HG02973 (cell line): ENCODE data around the gene BCL7A.
"Not testable (repeated sequence)": the region's sequence is repeated elsewhere in the genome, so short reads cannot be mapped to it uniquely, and the experiment has no call there.

ENCODE experiments used
- ATAC-seq: cut with Tn5 transposase; IDR thresholded peaks from one replicate; pipeline ENCODE4 v1.9.1; 2021; ENCODE audit warnings: moderate library complexity; ENCODE audit not compliant: unreplicated experiment

The BCL7A gene

GRCh38 chr12:122051231-122051876 lies 29.7 kb downstream of the BCL7A start:
- no peak for ATAC-seq

- ATAC-seq = no peak
Measured at GRCh38 chr12:122052285-122052684, 30.6 kb downstream of the BCL7A start.

GRCh38 chr12:122054842-122055520 lies 33.3 kb downstream of the BCL7A start:
- no peak for ATAC-seq

- not testable (repeated sequence) for ATAC-seq
Measured at GRCh38 chr12:122056406-122056805, 34.7 kb downstream of the BCL7A start.

- ATAC-seq = no peak
Measured at GRCh38 chr12:122057007-122057735, 35.5 kb downstream of the BCL7A start.

GRCh38 chr12:122057769-122058168 lies 36.1 kb downstream of the BCL7A start:
- no peak for ATAC-seq

GRCh38 chr12:122058549-122059149 lies 37.0 kb downstream of the BCL7A start:
- ATAC-seq = no peak

- no peak for ATAC-seq
Measured at GRCh38 chr12:122059203-122059960, 37.7 kb downstream of the BCL7A start.

- no peak for ATAC-seq
Measured at GRCh38 chr12:122060081-122060501, 38.4 kb downstream of the BCL7A start.

- no peak for ATAC-seq
Measured at GRCh38 chr12:122061253-122061652, 39.6 kb downstream of the BCL7A start.

- no peak for ATAC-seq
Measured at GRCh38 chr12:122062832-122063693, 41.4 kb downstream of the BCL7A start.

GRCh38 chr12:122063694-122064024 lies 42.0 kb downstream of the BCL7A start:
- no peak for ATAC-seq

- ATAC-seq = no peak
Measured at GRCh38 chr12:122064025-122064777, 42.5 kb downstream of the BCL7A start.

GRCh38 chr12:122064780-122065588 lies 43.3 kb downstream of the BCL7A start:
- no peak for ATAC-seq

GRCh38 chr12:122067548-122067947 lies 45.9 kb downstream of the BCL7A start:
- no peak for ATAC-seq

GRCh38 chr12:122067966-122068365 lies 46.3 kb downstream of the BCL7A start:
- peak; percentile 90 for ATAC-seq

GRCh38 chr12:122072031-122072970 lies 50.6 kb downstream of the BCL7A start:
- ATAC-seq = no peak
